Stimulated activated CD4-positive, alpha-beta T cell treated with anti-CD3 and anti-CD28 coated beads, TNF-alpha, amount 100 ng/mL, for 24 hours (primary cell): Measurements from ENCODE around the gene ARHGEF1.

ENCODE experiments used
- DNase-seq, 3 experiments: peaks; one replicate each; pipeline ENCODE4 v3.0.0-alpha.2; 2020; ENCODE audit warnings: low read depth in 3 of 3

The ARHGEF1 gene

DNA sequence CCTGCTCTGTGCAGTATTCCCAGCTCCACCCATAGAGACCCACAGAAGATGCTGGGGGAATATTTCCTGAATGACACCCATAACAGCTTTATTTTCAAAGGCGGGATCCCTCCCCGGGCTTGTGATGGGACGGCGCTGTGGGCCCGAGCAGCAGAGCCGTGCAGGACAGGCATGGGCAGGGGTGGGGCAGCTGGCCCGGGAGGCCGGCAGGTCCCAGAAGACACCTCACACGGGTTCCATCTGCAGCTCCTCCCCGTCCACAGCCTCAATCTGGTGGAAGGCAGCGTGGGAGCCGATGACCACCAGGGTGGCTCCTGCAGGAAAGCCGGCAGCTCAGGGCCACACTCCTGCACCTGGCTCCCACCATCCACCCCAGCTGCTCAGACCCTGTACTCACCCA is 73.6 kb downstream of the ARHGEF1 start:
- DNase-seq, result no peak
